HS-27A (cell line): Measurements from ENCODE around the gene ACTL10.

Experiments
- DNase-seq: peaks from one replicate; pipeline ENCODE4 v3.0.0-alpha.2; 2012; ENCODE audit warnings: low read depth, missing footprints

The ACTL10 gene

DNA sequence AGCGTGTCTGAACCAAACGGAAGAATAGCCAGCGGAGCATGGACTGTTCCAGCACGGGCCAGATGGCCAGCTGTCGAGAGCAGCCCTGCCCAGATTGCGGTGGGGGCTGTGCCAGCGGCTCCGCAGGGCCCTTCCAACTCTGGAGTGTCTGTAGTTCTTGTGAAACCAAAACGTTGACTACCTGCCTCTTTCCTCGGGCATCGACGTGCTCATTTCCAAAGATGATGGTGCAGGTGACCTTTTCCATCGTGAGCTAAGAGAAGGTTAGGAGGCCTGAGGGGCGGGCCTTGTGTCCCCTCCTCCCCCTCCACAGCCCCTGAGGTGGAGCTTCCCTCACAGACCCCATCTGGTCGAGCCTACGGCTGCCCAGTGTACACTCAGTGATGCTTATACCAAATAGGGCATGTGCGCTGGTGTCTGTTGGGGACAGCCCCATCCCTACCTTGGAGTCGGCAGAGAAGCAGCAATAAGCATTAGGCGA lies 17.5 kb upstream of the ACTL10 start:
- no peak for DNase-seq

DNA sequence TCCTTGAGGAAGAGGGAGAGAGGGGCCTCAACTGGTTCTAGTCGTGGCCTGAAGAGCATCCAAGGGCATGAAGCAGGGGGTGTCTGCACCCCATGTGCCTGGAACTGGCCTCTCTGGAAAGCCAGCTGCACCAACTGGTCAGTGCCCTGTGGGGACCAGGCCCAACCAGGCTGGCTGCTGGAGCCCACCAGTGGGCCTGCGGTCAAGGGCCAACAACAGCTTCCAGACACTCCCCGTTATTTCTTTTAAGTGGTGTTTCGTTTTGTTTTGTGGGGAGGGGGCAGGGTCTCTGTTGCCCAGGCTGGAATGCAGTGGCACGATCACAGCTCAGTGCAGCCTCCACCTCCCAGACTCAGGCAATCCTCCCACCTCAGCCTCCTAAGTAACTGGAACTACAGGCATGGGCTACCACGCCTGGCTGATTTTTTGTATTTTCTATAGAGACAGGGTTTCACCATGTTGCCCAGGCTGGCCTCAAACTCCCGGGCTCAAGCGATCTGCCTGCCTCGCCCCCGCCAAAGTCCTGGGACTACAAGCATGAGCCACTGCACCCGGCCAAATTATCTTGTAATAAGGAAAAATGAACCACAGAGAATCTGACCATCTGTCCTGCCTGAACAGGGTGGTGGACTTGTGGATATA lies 16.5 kb upstream of the ACTL10 start:
- DNase-seq: no peak

DNA sequence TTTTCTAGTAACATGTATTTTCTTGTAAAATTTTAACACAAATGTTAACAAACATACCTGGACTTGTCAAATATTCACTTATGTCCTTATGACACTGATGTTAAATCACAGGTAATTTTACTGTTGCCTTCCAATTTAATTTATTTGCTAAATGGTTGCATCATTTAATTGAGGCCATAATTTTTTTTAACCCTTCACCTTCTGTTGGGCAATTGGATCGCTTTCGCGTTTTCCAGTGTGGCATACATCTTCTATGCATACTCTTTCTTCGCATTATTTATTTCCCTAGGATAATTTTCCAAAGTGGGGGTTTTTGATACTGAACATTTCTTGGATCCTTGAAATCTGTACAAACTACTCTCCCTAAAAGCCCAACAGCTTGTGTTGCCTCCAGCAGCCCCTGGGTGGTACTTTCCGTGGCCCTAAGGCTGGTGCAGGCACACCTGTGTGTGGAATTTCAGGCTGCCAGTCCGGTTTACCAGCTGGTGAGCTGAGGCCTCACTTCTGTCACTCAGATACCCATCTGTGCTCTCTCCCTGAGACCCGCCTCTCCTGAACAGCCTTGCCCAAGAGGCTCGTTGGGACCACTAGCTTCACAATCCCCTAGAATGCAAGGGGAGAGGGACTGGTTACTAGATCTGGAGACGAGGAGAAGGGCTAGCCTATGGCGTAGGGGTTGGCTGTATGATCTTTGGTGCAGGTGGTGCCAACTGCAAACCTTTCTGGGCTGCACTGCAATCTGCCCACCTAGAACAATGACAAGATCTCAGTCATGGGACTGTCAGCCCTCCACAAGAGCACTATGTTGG lies 15.8 kb upstream of the ACTL10 start:
- DNase-seq: no peak

DNA sequence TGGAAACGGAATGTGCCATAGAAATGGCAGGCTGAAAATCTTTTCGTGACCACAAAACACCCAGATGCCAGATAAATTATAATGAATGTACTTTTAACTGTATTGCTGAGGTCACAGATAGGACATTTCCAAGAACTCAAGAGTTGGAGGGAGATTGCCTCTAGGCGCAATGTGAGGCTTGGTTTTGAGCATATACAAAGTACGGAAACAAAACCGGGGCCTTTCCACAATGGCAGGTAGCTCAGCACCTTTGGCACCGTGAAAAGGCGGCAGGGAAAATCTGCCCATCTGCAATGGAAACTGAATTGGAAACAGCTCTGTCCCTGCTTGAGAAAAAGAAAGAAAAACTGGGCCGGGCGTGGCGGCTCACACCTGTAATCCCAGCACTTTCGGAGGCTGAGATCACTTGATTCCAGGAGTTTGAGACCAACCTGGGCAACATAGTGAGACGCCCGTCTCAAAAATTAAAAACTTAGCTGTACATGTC lies 15.1 kb upstream of the ACTL10 start:
- DNase-seq: no peak

DNA sequence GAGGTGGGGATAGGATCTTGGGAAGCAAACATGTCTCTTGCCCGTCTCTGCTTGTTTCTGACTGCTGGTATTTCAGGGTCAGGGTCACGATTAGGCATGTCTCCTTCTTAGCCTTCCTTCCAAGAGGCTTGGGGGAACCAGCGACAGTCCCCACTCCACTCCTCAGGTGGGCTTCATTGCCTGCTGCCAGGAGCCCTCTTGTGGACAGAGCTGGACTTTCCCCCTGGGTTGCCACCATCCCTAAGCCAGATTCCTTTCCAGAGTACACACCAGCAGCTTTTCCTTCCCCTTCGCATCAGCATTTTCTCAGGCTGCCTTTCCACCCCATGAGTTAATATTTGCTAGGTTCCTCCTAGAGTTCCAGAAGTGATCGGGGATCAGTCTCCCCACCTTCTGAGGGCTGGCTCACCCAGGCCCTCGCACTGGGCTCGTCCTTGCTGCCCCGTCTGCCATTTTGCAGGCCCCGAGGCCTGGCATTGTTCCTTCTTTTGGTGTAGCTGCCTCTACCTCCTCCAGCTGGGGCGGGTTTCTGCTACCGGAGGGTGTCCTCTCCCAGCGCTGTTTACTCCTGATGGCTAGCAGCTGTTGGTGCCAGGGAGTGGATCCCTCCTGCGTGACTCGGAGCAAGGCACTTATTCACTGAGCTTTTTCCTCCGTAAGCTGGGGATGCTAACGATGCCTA lies 13.4 kb upstream of the ACTL10 start:
- DNase-seq: no peak

DNA sequence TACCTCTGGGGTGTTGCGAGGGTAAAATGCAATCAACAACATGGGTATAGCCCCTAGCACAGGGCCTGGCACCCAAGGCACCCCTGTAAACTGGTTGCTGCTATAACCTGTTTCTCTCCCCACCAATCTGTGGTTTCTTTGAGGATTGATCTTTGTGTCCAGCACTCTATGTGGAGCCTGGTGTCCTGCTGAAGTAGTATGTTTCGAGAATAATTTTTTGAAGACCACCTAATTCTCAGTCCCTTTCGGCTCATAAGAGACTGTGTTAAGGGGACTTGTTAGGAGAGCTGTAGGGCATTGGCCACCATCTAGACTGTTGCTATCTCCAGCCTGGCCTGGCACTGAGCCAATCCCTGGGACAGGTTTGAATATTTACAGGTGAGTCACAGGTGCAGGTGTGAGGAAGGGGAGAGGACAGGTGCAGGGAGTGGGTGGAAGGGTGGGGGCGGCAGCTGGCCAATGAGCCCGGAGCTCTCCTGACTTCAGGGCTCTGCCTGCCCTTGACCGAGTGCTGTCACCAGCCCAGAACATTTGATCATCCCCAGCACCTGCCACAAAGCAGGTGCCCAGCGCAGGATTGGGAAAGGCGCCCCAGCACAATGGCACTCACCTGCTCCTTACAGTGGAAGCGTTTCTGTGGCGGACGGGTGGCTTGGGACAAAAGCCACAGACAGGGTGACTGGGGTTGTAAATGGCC lies 12.7 kb upstream of the ACTL10 start:
- DNase-seq: no peak

DNA sequence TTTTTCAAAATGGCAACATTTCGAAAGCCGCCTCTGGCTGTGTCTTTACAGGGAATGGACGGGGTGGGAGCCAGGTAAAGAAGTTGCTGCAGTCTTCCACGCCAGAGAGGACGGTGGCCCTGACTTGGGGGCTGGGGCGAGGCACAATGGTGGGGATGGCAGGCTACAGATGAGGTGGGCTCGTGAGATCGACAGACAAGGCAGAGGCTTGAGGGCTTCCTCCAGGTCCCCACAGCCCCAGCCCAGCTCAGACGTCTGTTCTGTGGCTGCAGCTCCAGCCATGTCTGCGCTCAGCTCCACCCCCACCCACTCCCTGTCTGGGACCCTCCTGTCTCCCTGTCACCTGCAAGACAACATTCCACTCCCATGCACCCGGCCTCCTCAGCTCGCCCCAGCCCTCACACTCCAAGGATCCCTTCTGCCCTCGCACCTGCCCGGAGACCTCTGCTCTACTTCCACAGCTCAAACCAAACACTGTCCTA lies 12.0 kb upstream of the ACTL10 start:
- no peak for DNase-seq

DNA sequence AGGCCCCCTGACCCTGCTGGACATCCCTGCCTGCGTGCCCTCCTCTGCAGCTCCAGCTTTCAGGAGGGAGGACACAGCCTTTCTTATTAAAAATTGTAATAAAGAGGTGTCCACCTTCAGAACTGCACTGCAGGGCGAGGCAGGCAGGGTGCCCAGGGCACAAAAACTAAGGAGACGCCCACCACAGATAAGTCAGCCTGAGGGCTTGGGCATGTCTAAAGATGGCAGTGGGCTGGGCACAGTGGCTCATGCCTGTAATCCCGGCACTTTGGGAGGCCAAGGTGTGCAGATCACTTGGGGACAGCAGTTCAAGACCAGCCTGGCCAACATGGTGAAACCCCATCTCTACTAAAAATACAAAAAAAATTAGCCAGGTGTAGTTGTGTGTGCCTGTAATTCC lies 11.6 kb upstream of the ACTL10 start:
- DNase-seq: no peak

DNA sequence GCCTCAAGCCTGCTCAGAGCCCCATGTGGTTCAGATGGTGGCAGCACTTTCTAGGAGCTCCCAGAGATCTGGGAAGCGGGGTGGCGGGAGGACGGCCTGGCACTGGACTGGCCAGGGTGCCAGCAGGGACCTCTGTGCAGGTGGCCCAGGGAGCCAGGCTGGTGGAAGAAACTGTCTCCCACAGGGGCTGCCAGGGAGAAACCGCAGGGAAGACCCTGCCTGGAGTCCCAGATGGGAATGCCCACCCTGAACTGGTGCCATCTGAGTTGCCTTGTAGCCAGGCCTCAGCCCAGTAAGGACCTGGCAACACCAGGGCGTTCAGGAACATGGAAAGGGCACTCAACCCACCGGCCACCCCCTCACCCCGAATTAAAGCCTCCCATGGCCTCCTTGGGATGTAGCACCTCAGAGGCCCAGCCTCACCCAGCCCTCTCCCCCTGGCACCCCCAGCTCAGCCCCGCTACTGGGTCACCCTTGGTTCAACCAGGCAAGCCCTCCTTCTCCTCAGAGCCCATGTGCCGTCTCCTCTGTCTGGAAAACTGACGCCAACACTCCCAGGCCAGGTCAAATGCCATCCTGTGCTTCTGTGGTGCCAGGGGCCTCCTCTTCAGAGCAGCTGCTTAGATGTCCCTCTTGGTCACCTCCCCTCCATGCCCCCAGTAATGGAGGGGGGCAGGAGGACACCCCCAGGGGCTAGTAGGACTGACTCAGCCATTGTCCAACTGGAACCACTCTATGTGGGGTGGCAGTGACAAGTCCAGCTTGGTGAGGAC lies 10.5 kb upstream of the ACTL10 start:
- no peak for DNase-seq

DNA sequence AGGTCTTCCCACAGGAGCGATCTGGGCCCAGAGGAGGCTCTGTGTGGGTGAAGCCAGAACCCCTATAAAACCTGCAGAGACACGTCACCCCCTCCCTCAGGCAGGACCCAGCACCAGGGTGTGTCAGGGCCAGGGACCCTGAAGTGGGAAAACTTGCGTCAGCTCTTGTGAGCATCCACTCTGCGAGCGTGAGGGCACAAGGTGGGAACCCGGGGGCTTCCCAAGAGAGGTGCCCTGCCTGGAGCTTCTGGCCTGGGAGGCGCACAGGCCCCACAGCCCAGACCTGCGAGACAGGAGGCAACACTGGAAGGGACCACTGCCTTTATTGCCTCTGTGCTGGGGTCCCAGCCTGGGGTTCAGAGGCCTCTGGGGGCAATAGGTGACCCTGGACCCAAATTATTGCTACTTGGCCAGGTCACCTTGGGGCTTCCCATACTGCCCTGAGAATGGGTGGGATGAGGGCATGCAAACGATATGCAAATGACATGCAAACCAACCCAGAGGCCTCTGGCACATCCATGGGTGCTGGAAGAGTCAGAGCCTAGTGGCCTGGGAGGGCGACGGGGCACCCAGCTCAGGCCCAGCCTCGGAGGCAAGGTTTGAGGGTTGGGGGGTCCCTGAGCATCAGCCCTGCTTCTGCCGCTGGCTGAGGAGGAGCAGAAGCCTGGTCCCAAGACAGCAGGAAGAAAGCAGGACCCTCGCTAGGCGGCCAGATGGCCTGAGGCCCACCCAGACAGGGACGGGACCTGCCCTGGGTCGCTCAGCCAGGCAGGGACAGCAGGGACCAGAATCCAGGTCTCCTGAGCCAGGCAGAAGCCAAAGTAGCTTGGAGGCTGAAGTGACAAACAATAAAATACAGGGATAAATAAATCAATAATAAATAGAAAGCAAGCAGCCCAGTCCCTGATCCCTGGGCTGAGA lies 9.7 kb upstream of the ACTL10 start:
- no peak for DNase-seq

DNA sequence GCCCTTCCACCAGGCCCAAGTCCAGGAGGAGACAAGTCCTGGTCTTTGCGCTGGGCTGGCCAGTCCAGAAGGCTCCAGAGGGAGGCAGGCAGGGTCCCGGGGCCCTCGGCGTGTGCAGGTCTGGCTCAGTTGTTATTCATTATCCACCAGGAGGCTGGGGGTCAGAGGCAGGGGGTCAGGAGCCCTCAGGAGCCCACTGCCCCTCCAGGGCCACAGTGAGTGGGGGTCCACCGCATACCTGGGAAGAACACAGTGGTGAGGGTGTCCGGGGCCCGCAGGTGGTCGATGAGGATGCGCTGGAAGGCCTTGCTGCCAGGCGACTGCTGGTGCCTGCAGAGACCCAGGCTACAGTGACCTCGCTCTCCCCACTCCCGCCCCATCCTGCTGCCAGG lies 9.0 kb upstream of the ACTL10 start:
- no peak for DNase-seq

DNA sequence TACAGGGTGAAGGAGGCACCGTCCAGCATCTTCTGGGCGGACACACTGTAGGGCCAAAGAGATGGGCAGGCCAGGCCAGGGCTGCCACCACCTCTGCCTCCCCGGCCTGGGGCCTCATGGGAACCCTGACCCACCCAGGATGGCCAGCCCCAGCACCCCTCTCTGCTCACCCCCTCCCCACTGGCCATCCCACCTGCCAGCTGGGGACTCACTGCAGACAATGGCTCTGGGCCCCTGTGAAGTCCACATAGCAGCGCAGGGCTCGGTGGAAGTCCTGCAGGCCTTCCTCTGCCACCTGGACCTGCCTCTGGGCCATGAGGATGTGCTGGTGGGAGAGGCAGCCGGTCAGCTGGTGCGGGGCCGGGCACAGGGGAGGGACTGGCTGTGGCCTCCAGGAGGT lies 8.2 kb upstream of the ACTL10 start:
- DNase-seq: no peak

DNA sequence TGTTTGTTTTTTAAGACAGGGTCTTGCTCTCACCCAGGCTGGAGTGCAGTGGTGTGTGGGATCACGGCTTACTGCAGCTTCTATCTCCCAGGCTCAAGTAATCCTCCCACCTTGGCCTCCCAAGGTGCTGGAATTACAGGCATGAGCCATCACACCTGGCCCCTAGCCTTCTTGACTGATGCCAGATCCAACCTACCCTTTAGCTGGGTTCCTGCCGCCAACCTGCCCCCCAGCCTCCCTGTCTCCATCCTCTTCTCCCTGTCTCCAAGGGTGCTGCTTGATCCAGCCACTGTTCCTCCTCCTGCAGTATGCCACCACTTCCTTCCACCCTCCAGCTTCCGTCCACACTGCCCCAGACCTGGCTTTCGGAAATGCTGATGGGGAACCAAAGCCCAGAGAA lies 7.8 kb upstream of the ACTL10 start:
- no peak for DNase-seq

DNA sequence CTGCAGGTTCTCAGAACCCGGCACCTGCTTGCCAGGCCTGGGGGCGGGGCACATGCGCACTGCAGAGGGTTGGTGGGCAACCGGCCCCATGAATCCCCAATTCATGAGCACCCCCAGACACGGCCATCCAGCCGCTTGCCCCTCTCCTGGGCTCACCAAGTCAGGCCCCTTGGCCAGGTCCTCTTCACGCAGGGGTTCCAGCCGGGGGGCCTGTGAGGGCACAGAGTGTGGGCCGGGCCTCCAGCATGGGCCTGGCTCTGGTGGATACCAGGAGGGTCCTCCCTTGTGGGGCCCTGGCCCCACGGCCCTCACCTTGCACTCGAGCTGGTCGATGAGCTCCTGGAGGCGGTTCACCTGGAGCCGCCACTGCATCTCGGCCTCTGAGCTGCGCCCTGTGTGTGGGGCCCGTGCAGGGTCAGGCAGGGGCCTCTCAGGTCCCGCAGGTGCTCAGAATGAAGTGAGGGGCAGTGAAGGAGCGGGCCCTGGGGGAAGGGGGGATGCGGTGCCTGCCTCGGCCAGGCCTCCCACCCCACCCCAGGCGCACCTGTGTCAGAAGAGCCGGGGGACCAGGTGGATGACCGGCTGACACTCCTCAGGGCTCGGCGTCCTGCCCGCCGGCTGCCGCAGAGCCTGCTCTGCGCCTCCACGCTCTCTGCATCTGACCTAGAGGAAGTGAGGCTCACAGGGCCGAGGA lies 7.3 kb upstream of the ACTL10 start:
- DNase-seq: no peak

DNA sequence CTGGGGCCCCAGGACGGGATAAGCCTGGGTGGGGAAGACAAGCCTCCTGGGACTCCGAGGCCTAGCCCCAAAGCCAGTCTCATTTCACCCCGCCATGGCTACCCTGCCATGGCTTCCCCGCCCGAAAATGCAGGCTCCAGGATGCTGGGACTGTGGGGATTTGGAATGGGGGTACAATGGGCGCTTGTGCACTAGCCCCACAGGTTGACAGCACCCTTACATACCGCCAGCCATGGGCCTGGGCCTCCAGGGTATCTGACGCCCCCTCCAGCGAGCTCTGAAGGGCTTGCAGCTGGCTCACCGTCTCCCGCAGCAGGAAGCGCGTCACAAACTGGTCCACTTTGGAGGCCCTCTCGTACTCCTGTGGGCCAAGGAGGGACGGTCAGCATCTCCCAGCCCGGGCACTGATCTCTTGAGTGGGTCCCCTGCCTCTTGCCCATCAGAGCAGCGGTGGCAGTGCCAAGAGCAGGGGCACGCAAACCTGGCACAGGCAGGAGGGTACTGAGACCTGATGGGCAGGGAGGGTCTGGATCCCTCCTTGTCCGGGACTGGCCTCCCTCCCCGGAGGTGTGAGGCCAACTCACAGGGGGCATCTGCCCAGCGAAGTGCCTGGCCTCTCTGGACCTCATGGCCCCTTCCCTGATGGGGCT lies 6.6 kb upstream of the ACTL10 start:
- DNase-seq: no peak

DNA sequence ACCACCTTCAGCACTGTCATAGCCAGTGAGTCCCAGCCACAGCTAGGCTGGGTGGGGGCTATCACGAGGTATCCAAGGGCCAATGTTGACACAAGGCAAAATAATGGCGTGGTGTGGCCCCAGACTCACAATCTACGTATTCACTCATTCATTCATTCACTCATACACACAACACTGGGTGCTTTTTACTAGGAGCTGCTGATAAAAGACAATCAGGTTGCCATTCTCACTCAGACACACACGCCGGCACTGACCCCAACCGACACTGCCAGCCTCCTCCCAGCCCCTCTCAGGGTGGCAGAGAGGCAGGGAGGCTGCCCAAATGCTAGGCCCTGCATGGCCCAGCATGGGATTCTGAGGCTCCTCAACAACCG lies 6.1 kb upstream of the ACTL10 start:
- no peak for DNase-seq

DNA sequence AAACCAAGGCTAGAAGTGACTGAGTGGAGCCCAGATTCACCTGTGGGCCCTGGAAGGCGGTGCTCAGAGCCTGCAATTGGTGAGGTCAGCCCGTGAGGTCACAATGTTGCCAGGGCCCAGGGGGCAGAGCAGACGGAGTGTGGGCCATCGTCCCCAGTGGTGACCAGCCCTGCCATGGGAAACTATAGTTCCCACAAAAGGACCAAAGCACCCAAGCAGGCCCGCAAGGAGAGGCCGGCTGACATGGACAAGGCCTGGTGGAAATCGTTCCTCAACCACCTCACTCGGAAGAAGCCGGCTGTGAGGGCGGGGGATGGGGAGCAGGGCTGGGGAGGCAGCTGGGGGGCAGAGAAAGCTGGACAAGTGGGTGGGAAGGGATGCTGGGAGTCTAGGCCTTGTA lies 4.6 kb upstream of the ACTL10 start, which contains the start of gene C20orf144:
TSS of gene C20orf144 (plus strand) at position 156 of the 400 bp plus-strand sequence. CDS start at position 175, 19 bp downstream.
- DNase-seq: no peak

DNA sequence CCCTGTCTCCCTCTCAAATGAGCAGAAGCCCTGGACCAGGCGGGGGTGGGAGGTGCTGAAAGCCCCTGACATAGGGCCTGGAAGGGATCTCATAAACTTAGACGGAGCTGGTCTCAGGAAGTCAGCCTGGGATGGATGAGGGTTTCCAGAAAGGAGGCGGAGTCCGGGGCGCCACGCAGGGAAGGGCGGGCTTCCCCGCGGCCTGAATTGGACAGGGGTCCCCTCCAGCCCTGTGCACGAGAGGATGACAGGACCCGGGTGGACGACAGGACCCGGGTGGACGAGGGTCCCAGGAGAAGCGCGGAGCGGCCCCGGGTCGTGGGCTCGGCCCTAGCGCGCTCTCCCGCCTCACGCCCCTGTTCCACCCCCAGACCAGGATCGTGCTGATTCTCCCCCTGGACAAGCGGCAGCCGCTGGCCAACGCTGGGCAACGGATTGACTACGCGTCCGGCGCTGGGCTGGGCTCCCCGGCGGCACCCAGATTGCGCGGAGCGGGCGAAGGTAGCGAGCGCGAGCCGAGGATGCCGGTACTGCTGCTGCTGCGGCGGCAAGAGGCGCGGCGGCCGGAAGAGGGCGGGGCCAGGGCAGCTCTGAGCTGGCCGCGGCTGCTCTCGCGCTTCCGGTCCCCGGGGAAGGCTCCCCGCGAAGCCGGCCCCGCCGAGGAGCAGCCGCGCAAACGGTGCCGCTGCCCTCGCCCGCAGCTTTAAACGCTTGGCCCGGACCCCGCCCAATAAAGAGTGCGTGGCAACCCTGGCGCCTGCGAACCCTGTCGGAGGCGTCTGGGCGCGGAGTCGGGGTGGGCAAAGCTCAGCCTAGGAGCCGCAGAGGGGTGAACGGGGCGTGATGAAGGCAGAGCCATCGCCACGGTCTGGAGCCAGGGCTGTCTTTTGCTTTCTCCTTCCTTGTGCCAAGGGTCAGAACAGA lies 3.3 kb upstream of the ACTL10 start:
- DNase-seq: no peak
